Body of pancreas (tissue), 4 donors: ENCODE results near the gene ATP9B. TPM values are rescaled to one million over a fixed set of nuclear protein-coding genes. Genes with fewer than 3 reads are reported as not detected.

Source experiments
- ATAC-seq: fragments of 150-250 bp; one replicate; pipeline ENCODE4 v1.9.1; 2016
- DNase-seq, 4 donors: peaks; one replicate each; pipeline ENCODE4 v3.0.0-alpha.2; 2019
- H3K27ac ChIP-seq, 4 donors: fragments of 200-600 bp; sonication (generic); 1 replicate in 3 of 4; 2 replicates in 1 of 4; pipeline versions ENCODE4 v1.5.1 to v1.6.1; 2016 to 2019; ENCODE audit warnings: mild to moderate bottlenecking in 1 of 4, mixed read lengths in 1 of 4, moderate library complexity in 1 of 4
- H3K27me3 ChIP-seq, 2 donors: fragments of 200-600 bp; sonication (generic); one replicate each; pipeline ENCODE4 v1.6.0; 2016; ENCODE audit warnings: mild to moderate bottlenecking in 1 of 2
- H3K36me3 ChIP-seq, 2 donors: fragments of 200-600 bp; sonication (generic); replicated peaks in 1 of 2; 2 replicates each; pipeline ENCODE4 v1.5.1; 2016; ENCODE audit warnings: low read depth in 2 of 2; ENCODE audit not compliant: insufficient read depth in 1 of 2
- H3K4me1 ChIP-seq: fragments of 200-600 bp; sonication (generic); one replicate; pipeline ENCODE4 v1.6.0; 2016
- H3K4me3 ChIP-seq, 2 donors: fragments of 200-600 bp; sonication (generic); 1 replicate in 1 of 2; 2 replicates in 1 of 2; pipeline ENCODE4 v1.5.1; 2016 to 2019
- H3K9me3 ChIP-seq, 3 donors: fragments of 200-600 bp; sonication (generic); 1 replicate in 2 of 3; 2 replicates in 1 of 3; pipeline ENCODE4 v1.5.1; 2016
- POLR2A ChIP-seq, 3 donors: fragments of 450-650 bp; IDR thresholded peaks; one replicate each; pipeline ENCODE4 v1.6.1; 2016; ENCODE audit warnings: antibody characterized with exemption in 3 of 3, mild to moderate bottlenecking in 2 of 3
- WGBS, 2 donors: methylation state at CpG; one replicate each; pipeline ENCODE4 v1.1.5; 2017; 5-methylcytosine and 5-hydroxymethylcytosine counted together
- intact Hi-C: fragments of 100-400 bp; cut with DNase I; formaldehyde crosslinking; loops from one replicate; pipeline ENCODE4 v1.15.1; 2023
- total RNA-seq, 2 donors: library from RNA; depleted of rRNA; stranded (reverse); fragments of >200 nt; gene quantifications; one replicate each; pipeline ENCODE4 v1.1.0, GENCODE V29; 2016
- TF ChIP-seq, protein P1 (sequence below), 7 experiments: fragments of 450-650 bp in 4 of 7; fragments of 200-600 bp in 3 of 7; sonication (generic) in 3 of 7; IDR thresholded peaks; one replicate each; pipeline ENCODE4 v1.5.1; 2016 to 2019; ENCODE audit warnings: antibody characterized with exemption in 7 of 7

ATP9B gene
- total RNA-seq, 2 donors from 2014 or later, result 19.7 to 21.1 TPM

DNA sequence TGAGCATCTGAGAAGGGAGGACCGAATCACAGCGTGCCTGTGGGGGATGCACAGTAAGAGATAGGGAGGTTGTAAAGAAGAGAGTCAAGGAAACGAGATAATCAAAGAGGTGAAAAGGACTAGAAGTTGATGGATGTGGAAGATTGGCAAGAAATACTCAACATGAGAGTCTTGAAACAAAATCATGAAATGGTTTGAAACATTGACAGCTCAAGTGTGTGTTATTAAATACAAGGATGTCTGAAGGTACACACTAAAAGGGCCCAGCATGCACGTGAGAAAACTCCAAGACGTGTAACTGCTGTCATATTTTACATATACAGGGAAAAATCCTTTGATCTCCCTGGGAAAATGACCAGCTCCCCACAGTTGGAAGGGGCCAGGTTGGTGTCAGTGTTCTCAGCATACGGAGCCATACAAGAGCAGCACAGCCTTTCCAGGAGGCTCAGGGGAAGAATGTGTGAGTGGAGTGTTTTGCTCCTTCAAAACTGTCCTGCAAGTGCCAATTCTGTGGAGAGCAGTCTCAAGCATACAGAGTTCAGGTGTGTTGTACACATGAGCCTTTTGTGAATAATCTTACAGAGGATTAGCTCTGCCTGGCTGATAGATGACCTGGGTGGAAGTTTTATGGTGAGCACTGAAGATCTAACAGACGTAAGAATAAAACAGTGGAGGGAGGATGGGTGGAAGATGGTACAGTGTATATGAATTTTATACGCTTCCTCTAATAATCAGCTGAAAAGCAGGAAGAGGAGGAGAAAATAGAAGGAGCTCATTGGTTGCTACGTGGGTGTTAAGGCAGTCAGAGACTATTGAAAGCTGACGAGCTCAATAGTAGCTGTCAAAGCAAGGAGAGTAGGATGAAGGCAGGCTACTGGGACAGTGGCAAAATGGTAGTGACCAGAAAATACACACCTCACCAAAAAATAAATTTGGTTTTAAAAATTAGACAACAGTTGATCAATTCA lies 126.8 kb downstream of the ATP9B start:
- ATAC-seq (no peak), DNase-seq (peak in 1 of 4 donors; percentile 14)
- no peaks in the 10 kb centered on the region for H3K9me3 ChIP-seq
- intact Hi-C loops, result no loop called here
- H3K4me3 ChIP-seq, result no peak overlapping the region
- H3K36me3 ChIP-seq, result no peaks in the 10 kb centered on the region
- no peak for TF ChIP-seq POLR2A (IDR thresholded peaks at IDR 0.05)
- TF ChIP-seq, protein P1, sequence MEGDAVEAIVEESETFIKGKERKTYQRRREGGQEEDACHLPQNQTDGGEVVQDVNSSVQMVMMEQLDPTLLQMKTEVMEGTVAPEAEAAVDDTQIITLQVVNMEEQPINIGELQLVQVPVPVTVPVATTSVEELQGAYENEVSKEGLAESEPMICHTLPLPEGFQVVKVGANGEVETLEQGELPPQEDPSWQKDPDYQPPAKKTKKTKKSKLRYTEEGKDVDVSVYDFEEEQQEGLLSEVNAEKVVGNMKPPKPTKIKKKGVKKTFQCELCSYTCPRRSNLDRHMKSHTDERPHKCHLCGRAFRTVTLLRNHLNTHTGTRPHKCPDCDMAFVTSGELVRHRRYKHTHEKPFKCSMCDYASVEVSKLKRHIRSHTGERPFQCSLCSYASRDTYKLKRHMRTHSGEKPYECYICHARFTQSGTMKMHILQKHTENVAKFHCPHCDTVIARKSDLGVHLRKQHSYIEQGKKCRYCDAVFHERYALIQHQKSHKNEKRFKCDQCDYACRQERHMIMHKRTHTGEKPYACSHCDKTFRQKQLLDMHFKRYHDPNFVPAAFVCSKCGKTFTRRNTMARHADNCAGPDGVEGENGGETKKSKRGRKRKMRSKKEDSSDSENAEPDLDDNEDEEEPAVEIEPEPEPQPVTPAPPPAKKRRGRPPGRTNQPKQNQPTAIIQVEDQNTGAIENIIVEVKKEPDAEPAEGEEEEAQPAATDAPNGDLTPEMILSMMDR (IDR thresholded peaks at IDR 0.05), result no peak
- no peak overlapping the region for H3K27ac ChIP-seq
- no peaks in the 10 kb centered on the region for H3K4me1 ChIP-seq
- no peaks in the 10 kb centered on the region for H3K27me3 ChIP-seq
- whole genome bisulfite sequencing, 2 donors, result 69 to 77% methylated on average over 10 of the region's 10 CpGs

- TF ChIP-seq, protein P1 (IDR thresholded peaks at IDR 0.05), result no peak
- no peak for TF ChIP-seq POLR2A (IDR thresholded peaks at IDR 0.05)
- Histone ChIP-seq H3K4me1 (no peaks in the 10 kb centered on the region), H3K4me3 (no peak overlapping the region), H3K27ac (no peak overlapping the region), H3K36me3 (no peaks in the 10 kb centered on the region), H3K9me3 (no peaks in the 10 kb centered on the region), H3K27me3 (no peaks in the 10 kb centered on the region)
- DNase-seq, result no peak
- WGBS, 2 donors, result 86 to 88% methylated on average over 4 of the region's 4 CpGs
- intact Hi-C loops, result no loop called here
- ATAC-seq, result no peak
Observed at GRCh38 chr18:79197531-79197930, 128.3 kb downstream of the ATP9B start.

GRCh38 chr18:79199691-79200374 lies 130.6 kb downstream of the ATP9B start:
- Histone ChIP-seq H3K4me1 (no peaks in the 10 kb centered on the region), H3K27ac (no peak overlapping the region), H3K4me3 (no peak overlapping the region), H3K27me3 (no peaks in the 10 kb centered on the region), H3K36me3 (no peaks in the 10 kb centered on the region), H3K9me3 (no peaks in the 10 kb centered on the region)
- TF ChIP-seq, protein P1 (IDR thresholded peaks at IDR 0.05), result no peak
- TF ChIP-seq POLR2A (IDR thresholded peaks at IDR 0.05), result no peak
- ATAC-seq (no peak), DNase-seq (no peak)
- intact Hi-C loops, result no loop called here
- 86 to 88% methylated on average over 7 of the region's 7 CpGs for WGBS, 2 donors

GRCh38 chr18:79200546-79201268 lies 131.5 kb downstream of the ATP9B start:
- Histone ChIP-seq H3K36me3 (no peaks in the 10 kb centered on the region), H3K9me3 (no peaks in the 10 kb centered on the region), H3K27ac (no peak overlapping the region), H3K4me3 (no peak overlapping the region), H3K4me1 (no peaks in the 10 kb centered on the region), H3K27me3 (no peaks in the 10 kb centered on the region)
- DNase-seq (peak in 3 of 4 donors; percentile 22 to 54 (median 37)), ATAC-seq (peak; percentile 45)
- WGBS, 2 donors, result 75 to 89% methylated on average over 7 of the region's 7 CpGs
- TF ChIP-seq POLR2A (IDR thresholded peaks at IDR 0.05), result no peak
- intact Hi-C loops, result no loop called here
